ENCODE data around the gene POLR3E. TPM values are rescaled to one million over a fixed set of nuclear protein-coding genes. Genes with fewer than 3 reads are reported as not detected.
A peak's percentile ranks its signal among the peaks of the same experiment; 100 is the strongest.

Gene POLR3E
- total RNA-seq, 1 donor from 2014 or later, result 31.5 TPM

GRCh38 chr16:22266546-22266945, 30.7 kb upstream of the POLR3E start:
- no peak overlapping the region for H3K4me3 Mint-ChIP-seq (ENCODE audit: unreplicated experiment)
- peaks cover 24% of the 10 kb centered on the region for H3K4me1 Mint-ChIP-seq (ENCODE audit: low read depth, unreplicated experiment)
- H3K36me3 Mint-ChIP-seq (ENCODE audit: unreplicated experiment), result no peaks in the 10 kb centered on the region
- no peak for DNase-seq
- H3K27me3 Mint-ChIP-seq (ENCODE audit: unreplicated experiment), result peaks cover 1% of the 10 kb centered on the region
- TF ChIP-seq CTCF (IDR thresholded peaks at IDR 0.05; ENCODE audit: partially characterized antibody, unreplicated experiment), result no peak
- peaks cover 5% of the 10 kb centered on the region for H3K9me3 Mint-ChIP-seq (ENCODE audit: unreplicated experiment)
- H3K27ac Mint-ChIP-seq (ENCODE audit: unreplicated experiment), result no peak overlapping the region

GRCh38 chr16:22267764-22268163, 29.4 kb upstream of the POLR3E start:
- Mint-ChIP-seq H3K27ac (ENCODE audit: unreplicated experiment) (peak overlapping the region; percentile 93), H3K4me3 (ENCODE audit: unreplicated experiment) (peak overlapping the region; percentile 57), H3K36me3 (ENCODE audit: unreplicated experiment) (no peaks in the 10 kb centered on the region), H3K27me3 (ENCODE audit: unreplicated experiment) (peaks cover 1% of the 10 kb centered on the region), H3K4me1 (ENCODE audit: low read depth, unreplicated experiment) (peaks cover 24% of the 10 kb centered on the region), H3K9me3 (ENCODE audit: unreplicated experiment) (peaks cover 5% of the 10 kb centered on the region)
- peak; percentile 46 for DNase-seq
- no peak for TF ChIP-seq CTCF (IDR thresholded peaks at IDR 0.05; ENCODE audit: partially characterized antibody, unreplicated experiment)

GRCh38 chr16:22270525-22270924, 26.7 kb upstream of the POLR3E start:
- Mint-ChIP-seq H3K36me3 (ENCODE audit: unreplicated experiment) (no peaks in the 10 kb centered on the region), H3K9me3 (ENCODE audit: unreplicated experiment) (peaks cover 1% of the 10 kb centered on the region), H3K27me3 (ENCODE audit: unreplicated experiment) (no peaks in the 10 kb centered on the region), H3K4me1 (ENCODE audit: low read depth, unreplicated experiment) (peaks cover 12% of the 10 kb centered on the region), H3K27ac (ENCODE audit: unreplicated experiment) (peak overlapping the region; percentile 10), H3K4me3 (ENCODE audit: unreplicated experiment) (no peak overlapping the region)
- no peak for DNase-seq
- no peak for TF ChIP-seq CTCF (IDR thresholded peaks at IDR 0.05; ENCODE audit: partially characterized antibody, unreplicated experiment)

GRCh38 chr16:22272870-22273650, 24.1 kb upstream of the POLR3E start:
- no peaks in the 10 kb centered on the region for H3K4me1 Mint-ChIP-seq (ENCODE audit: low read depth, unreplicated experiment)
- DNase-seq, result no peak
- no peak overlapping the region for H3K4me3 Mint-ChIP-seq (ENCODE audit: unreplicated experiment)
- no peaks in the 10 kb centered on the region for H3K36me3 Mint-ChIP-seq (ENCODE audit: unreplicated experiment)
- H3K9me3 Mint-ChIP-seq (ENCODE audit: unreplicated experiment), result peaks cover 4% of the 10 kb centered on the region
- H3K27me3 Mint-ChIP-seq (ENCODE audit: unreplicated experiment), result no peaks in the 10 kb centered on the region
- TF ChIP-seq CTCF (IDR thresholded peaks at IDR 0.05; ENCODE audit: partially characterized antibody, unreplicated experiment), result no peak
- H3K27ac Mint-ChIP-seq (ENCODE audit: unreplicated experiment), result no peak overlapping the region

GRCh38 chr16:22274916-22275315, 22.3 kb upstream of the POLR3E start:
- H3K27ac Mint-ChIP-seq (ENCODE audit: unreplicated experiment), result no peak overlapping the region
- H3K27me3 Mint-ChIP-seq (ENCODE audit: unreplicated experiment), result no peaks in the 10 kb centered on the region
- H3K36me3 Mint-ChIP-seq (ENCODE audit: unreplicated experiment), result no peaks in the 10 kb centered on the region
- H3K9me3 Mint-ChIP-seq (ENCODE audit: unreplicated experiment), result peaks cover 12% of the 10 kb centered on the region
- no peak for TF ChIP-seq CTCF (IDR thresholded peaks at IDR 0.05; ENCODE audit: partially characterized antibody, unreplicated experiment)
- no peak for DNase-seq
- H3K4me1 Mint-ChIP-seq (ENCODE audit: low read depth, unreplicated experiment), result peaks cover 12% of the 10 kb centered on the region
- H3K4me3 Mint-ChIP-seq (ENCODE audit: unreplicated experiment), result no peak overlapping the region
